HG02884 (cell line): Measurements from ENCODE around the gene SERPINF2.
"Not testable (repeated sequence)": the region's sequence is repeated elsewhere in the genome, so short reads cannot be mapped to it uniquely, and the experiment has no call there.

ENCODE experiments used
- ATAC-seq: cut with Tn5 transposase; IDR thresholded peaks from one replicate; pipeline ENCODE4 v1.9.1; 2021; ENCODE audit warnings: mild to moderate bottlenecking, moderate library complexity; ENCODE audit not compliant: unreplicated experiment

SERPINF2 gene

DNA sequence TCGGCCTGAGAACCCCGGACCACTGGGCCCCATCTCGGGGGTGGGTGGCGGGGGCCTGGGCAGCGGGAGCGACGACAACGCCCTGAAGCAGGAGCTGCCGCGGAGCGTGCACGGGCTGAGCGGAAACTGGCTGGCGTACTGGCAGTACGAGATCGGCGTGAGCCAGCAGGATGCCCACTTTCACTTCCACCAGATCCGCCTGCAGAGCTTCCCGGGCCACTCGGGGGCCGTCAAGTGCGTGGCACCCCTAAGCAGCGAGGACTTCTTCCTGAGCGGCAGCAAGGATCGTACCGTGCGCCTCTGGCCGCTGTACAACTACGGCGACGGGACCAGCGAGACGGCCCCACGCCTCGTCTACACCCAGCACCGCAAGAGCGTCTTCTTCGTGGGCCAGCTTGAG lies 8.9 kb upstream of the SERPINF2 start:
- no peak for ATAC-seq

DNA sequence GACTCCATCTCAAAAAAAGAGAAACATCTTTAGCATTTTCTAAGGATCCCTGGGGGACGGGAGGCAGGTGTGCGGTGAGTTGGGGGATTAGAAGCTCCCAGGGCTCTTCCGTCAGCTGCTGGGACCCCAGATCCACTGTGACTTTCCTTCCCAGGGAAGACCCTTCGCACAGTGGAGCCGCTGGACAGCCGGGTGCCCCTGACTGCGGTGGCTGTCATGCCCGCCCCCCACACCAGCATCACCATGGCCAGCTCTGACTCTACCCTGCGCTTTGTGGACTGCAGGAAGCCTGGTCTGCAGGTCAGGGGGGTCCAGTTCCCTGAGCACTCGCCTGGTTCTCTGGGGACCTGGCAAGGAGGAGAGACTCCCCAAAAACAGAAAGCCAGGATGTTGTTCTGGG lies 7.3 kb upstream of the SERPINF2 start:
- no peak for ATAC-seq

DNA sequence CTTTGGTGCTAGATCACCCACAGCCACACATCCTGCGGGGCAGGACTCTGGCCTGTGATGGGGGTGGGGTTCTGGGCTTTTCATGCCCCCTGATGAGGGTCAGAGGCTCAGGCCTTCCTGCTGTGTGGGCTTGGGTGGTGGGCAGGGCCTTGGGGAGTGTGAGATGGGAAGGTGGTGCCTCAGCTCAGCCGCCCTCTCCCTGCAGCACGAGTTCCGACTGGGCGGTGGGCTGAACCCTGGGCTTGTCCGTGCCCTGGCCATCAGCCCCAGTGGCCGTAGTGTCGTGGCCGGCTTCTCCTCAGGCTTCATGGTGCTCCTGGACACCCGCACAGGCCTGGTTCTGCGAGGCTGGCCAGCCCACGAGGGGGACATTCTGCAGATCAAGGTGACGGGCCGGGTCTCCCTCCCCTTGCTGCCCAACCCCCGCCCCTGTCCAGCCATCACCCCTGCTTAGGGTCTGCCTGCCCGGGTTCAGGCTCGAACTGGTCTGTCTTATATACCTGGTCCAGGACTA lies 6.8 kb upstream of the SERPINF2 start:
- no peak for ATAC-seq

DNA sequence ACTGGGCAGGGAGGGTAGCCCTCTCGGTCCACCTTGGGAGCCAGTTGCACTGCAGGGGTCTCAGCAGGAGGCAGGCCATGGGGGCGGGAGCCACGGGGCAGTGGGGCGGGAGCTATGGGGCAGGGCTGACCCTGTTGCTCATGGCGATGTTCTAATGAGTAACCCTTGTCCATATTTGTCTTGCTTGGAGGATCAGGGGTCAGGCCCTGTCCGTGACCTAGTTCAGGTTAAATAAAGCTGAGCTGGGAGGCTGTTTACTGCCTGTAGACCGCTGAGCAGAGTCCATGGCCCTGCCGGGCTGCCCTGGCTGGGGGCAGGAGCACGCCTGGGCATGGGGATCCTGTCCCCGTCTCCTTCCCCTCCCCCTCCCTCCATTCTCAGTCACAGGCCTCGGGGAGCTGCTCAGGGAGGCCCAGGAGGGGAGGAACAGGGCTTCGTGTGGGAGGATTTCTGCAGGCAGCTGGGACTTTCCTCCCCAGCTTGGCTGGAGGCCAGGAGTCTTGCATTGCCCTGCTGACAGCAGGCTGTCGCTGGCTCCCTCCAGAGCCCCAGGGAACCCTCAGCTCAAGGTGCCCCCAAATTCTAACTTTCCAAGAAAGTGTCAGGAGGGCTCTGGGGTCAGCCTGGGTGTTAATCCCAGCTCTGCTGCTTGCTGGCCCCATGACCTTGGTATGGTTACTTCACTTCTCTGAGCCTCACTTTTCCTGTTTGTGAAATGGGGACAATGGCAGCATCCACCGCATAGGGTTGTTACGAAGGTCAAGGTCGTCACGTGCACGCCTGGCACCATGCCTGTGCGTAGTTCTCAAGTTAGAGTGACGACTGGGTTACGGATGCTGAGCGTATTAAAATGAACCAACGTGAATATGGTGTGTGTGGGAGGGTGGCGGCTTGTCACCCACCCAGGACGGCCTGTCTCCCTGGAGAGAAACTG lies 6.1 kb upstream of the SERPINF2 start:
- ATAC-seq: no peak

DNA sequence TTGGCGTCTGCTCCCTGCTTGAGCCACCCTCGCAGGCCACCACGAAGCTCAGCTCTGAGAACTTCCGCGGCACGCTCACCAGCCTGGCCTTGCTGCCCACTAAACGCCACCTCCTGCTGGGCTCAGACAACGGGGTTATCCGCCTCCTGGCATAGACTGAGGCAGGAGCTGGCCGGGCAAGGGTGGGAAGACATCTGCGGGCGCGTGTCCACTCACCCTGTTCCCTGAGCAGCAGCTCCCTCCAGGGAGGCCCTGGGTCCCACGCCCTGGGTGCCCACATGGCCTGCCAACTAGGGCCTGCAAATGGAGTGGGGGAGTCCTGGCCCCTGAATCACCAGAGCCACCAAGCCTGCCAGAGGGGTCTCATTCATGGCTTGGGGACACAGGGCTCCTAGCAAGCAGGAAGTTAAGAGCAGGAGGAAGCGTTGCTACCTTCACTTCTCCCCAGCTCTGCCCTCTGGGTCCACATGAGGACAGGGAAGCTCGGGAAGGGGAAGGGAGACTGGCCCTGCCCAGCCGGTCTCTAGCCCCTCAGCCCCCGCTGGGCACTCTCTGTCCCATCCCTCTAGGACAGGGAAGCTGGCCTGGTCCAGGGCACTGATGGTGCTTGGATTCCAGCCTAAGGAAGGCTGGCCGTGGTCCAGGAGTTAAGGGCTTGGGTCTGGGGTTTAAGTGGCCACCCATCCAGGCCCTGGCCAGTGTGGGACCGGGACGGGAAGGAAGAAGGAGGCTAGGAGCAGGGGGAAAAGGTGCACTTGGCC lies 5.0 kb upstream of the SERPINF2 start:
- no peak for ATAC-seq

GRCh38 chr17:1741899-1742298 lies 772 bp upstream of the SERPINF2 start:
- ATAC-seq: not testable (repeated sequence)

DNA sequence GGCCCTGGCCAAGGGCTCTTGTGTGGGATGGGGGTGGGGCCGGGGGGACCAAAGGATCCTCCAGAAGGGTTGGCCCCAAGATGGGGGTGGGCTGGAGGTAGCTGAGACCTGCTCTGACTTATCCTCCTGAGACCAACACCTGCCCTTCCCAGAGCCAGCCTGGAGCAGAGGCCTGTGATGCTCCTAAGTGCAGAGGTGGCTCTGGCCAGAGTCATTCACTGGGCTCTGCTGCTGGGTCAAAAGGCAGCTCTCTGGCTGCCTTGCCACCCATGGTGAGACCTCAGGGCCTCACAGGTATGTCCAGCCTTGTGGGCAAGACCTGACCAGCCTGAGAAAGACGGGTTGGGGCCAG lies 393 bp downstream of the SERPINF2 start:
- no peak for ATAC-seq

DNA sequence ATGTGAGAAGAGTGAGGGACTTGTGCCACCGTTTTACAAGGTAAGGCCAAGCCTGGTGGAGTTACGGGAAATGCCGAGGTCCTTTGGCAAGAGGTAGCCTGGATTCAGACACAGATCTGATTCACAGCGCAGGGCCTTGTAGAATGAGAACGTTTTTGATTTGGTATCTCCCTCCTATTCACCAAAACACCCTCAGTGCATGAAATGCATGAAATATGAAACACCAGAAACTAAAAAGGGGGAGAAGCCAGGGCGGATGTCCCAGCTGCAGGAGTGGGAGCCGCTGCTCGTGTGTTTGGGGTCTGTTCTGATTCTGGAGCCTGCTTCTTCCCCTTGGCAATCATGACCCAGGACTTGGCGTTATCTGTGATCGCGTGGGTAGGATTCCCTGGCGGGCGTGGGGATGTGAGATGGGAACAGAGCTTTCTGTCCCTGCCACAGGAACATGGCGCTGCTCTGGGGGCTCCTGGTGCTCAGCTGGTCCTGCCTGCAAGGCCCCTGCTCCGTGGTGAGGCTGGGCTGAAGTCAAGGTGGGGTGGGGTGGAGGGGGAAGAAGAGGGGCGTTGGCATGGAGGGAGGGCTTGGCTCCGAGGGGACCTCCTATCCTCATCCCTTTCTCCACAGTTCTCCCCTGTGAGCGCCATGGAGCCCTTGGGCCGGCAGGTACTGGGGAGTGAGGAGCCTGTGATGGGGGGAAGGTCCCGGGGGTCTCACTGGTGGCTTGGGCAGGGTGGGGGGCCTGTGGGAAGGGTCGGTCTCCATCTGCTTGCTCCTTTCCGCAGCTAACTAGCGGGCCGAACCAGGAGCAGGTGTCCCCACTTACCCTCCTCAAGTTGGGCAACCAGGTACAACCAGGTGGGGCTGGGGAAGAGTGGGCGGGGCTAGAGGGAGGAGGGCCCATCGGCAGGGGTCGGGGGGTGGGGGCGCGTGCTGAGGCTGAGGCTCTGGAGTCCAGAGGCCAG lies 2.2 kb downstream of the SERPINF2 start:
- ATAC-seq: no peak

- ATAC-seq: no peak
Measured at GRCh38 chr17:1745513-1746020, 2.9 kb downstream of the SERPINF2 start.

DNA sequence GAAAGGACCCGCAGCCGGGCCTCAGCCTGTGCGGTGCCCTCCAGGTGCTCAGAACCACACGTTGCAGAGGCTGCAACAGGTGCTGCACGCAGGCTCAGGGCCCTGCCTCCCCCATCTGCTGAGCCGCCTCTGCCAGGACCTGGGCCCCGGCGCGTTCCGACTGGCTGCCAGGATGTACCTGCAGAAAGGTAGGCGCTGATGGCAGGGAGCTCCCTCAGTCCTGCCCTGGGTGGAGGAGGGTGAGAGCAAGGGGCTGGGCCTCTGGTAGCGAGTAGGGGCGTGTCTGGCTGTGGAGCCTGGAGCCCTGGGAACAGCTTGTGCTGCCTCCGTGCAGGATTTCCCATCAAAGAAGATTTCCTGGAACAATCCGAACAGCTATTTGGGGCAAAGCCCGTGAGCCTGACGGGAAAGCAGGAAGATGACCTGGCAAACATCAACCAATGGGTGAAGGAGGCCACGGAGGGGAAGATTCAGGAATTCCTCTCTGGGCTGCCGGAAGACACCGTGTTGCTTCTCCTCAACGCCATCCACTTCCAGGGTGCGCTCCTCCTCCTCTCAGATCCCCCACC lies 4.4 kb downstream of the SERPINF2 start:
- ATAC-seq: no peak

DNA sequence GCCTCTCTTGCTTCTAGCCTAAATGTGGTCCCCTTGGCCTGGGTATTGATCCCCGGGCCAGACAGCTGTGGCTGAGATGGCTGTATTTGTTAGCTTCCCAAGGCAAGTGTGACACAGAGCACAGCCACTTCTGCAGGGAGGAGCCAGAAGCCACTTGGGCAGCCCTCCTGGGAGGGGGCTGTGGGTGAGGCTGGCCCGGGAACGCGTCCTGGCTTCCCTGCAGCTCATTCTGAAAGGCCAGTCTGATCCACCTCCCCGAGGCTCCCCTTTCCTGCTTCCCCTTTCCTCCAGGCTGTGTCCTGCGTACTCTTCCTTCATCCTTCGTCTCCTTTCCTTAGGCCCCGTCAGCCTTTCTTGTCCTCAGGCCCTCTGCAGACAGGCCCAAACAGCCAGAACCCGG lies 8.0 kb downstream of the SERPINF2 start:
- no peak for ATAC-seq

- no peak for ATAC-seq
Measured at GRCh38 chr17:1752425-1753262, 10.0 kb downstream of the SERPINF2 start.

- no peak for ATAC-seq
Measured at GRCh38 chr17:1753767-1754429, 11.2 kb downstream of the SERPINF2 start.

GRCh38 chr17:1754430-1755112 lies 11.9 kb downstream of the SERPINF2 start:
- no peak for ATAC-seq

GRCh38 chr17:1755252-1755826 lies 12.7 kb downstream of the SERPINF2 start:
- ATAC-seq: no peak

DNA sequence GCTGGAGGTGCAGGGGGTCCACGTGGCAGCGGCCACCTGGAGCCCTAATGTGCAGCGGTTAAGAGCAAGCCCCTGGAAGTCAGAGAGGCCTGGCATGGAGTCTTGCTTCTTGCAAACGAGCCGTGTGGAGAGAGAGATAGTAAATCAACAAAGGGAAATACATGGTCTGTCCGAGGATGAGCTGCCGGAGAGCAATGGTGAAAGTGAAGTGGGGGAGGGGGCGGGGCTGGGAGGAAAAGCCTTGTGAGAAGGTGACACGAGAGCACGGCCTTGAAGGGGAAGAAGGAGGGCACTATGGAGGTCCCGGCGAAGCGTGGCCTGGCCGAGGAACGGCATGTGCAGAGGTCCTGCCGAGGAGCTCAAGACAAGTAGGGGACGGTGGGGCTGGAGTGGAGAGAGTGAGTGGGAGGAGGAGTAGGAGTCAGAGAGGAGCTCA lies 13.2 kb downstream of the SERPINF2 start:
- no peak for ATAC-seq

GRCh38 chr17:1758807-1759206 lies 16.1 kb downstream of the SERPINF2 start:
- no peak for ATAC-seq

DNA sequence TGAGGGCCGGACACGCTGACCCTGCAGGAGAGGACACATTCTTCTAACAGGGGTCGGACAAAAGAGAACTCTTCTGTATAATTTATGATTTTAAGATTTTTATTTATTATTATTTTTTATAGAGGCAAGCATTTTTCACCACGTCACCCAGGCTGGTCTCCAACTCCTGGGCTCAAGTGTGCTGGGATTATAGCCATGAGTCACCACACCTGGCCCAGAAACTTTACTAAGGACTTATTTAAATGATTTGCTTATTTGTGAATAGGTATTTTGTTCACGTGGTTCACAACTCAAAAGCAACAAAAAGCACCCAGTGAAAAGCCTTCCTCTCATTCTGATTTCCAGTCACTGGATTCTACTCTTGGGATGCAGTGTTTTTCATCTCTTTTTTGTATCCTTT lies 16.9 kb downstream of the SERPINF2 start:
- no peak for ATAC-seq
